A549 (cell line): Measurements from ENCODE around the gene ACCSL. TPM values are rescaled to one million over a fixed set of nuclear protein-coding genes. Genes with fewer than 3 reads are reported as not detected.

Experiments
- ATAC-seq, 2 experiments: fragments of 200-7000 bp in 1 of 2; fragments of >200 bp in 1 of 2; cut with Nextera tagmentation in 1 of 2; cut with Tn5 transposase in 1 of 2; 3 replicates each; pipeline versions ENCODE4 v1.8.0 to v1.9.1; 2018 to 2020; ENCODE audit warnings: mild to moderate bottlenecking in 1 of 2, moderate library complexity in 1 of 2
- CTCF ChIA-PET: fragments of 300-600 bp; sonication (Branson Sonifier 250); formaldehyde crosslinking; extraction: SDS; loops from one replicate; lab custom pipeline; 2021; ENCODE audit warnings: antibody characterized with exemption, inconsistent platforms; lab: Yijun Ruan, JAX
- POLR2A ChIA-PET: fragments of 350-600 bp; formaldehyde crosslinking; extraction: SDS; loops from one replicate; lab custom pipeline; 2021; ENCODE audit warnings: antibody characterized with exemption, inconsistent platforms; lab: Yijun Ruan, JAX
- DNase-seq, 2 experiments: peaks; one replicate each; pipeline versions ENCODE4 v3.0.0 to v3.0.0-alpha.2; 2011 to 2016; ENCODE audit warnings: low read depth in 1 of 2, low spot score in 1 of 2
- FAIRE-seq: peaks from 2 replicates; lab custom pipeline; 2011; peaks lifted over from hg19 to GRCh38; lab: Jason Lieb, UNC
- H3K27ac ChIP-seq, 2 experiments: fragments of >200 bp; sonication (Bioruptor Twin); formaldehyde crosslinking; 3 replicates each; pipeline ENCODE4 v1.5.1; 2016 to 2017
- H3K4me1 ChIP-seq: fragments of >200 bp; sonication (Bioruptor Twin); formaldehyde crosslinking; 3 replicates; pipeline ENCODE4 v1.6.1; 2016
- H3K4me2 ChIP-seq: fragments of >200 bp; sonication (Bioruptor Twin); formaldehyde crosslinking; 3 replicates; pipeline ENCODE4 v1.6.1; 2016
- H3K4me3 ChIP-seq: fragments of >200 bp; sonication (Bioruptor Twin); formaldehyde crosslinking; 3 replicates; pipeline ENCODE4 v1.5.1; 2016
- H3K9me3 ChIP-seq: fragments of >200 bp; sonication (Bioruptor Twin); formaldehyde crosslinking; 3 replicates; pipeline ENCODE4 v1.6.1; 2016
- BCL3 ChIP-seq: fragments of >200 bp; sonication (Bioruptor Twin); formaldehyde crosslinking; IDR thresholded peaks from 3 replicates; pipeline ENCODE4 v1.6.1; 2016
- CTCF ChIP-seq: fragments of >200 bp; sonication (Bioruptor Twin); formaldehyde crosslinking; IDR thresholded peaks from 3 replicates; pipeline ENCODE4 v1.5.1; 2016
- EHF ChIP-seq: fragments of 250-450 bp; sonication (Bioruptor Pico); IDR thresholded peaks from 2 replicates; pipeline ENCODE4 v1.5.0; 2020; ENCODE audit warnings: mild to moderate bottlenecking
- EHMT2 ChIP-seq: fragments of 200-600 bp; sonication (generic); IDR thresholded peaks from 2 replicates; pipeline ENCODE4 v1.6.1; 2016; ENCODE audit warnings: antibody characterized with exemption, low read depth, mild to moderate bottlenecking, moderate library complexity
- ELK1 ChIP-seq: fragments of 150-350 bp; IDR thresholded peaks from 2 replicates; pipeline ENCODE4 v1.6.1; 2014; ENCODE audit warnings: low read depth, mild to moderate bottlenecking, low read length
- FOSL2 ChIP-seq, 2 experiments: fragments of 450-650 bp in 1 of 2; fragments of >200 bp in 1 of 2; sonication (Bioruptor Twin) in 1 of 2; formaldehyde crosslinking; IDR thresholded peaks; 2 replicates each; pipeline versions ENCODE4 v1.5.0 to v1.6.1; 2016 to 2020; ENCODE audit warnings: mild to moderate bottlenecking in 1 of 2, moderate library complexity in 1 of 2
- HOXA7 ChIP-seq: fragments of 250-450 bp; sonication (Bioruptor Pico); IDR thresholded peaks from 2 replicates; pipeline ENCODE4 v1.5.0; 2020; ENCODE audit warnings: mild to moderate bottlenecking, moderate library complexity
- HOXB13 ChIP-seq: fragments of 250-450 bp; sonication (Bioruptor Pico); IDR thresholded peaks from 2 replicates; pipeline ENCODE4 v1.5.0; 2020; ENCODE audit warnings: low read depth, mild to moderate bottlenecking, moderate library complexity
- MAFK ChIP-seq: fragments of 450-650 bp; IDR thresholded peaks from 2 replicates; pipeline ENCODE4 v1.6.1; 2014; ENCODE audit not compliant: partially characterized antibody
- NPAS2 ChIP-seq: fragments of 250-450 bp; sonication (Bioruptor Pico); IDR thresholded peaks from 2 replicates; pipeline ENCODE4 v1.8.0; 2022; ENCODE audit warnings: mild to moderate bottlenecking, moderate library complexity, borderline replicate concordance
- RAD21 ChIP-seq, 2 experiments: fragments of >200 bp in 1 of 2; sonication (Bioruptor Twin) in 1 of 2; formaldehyde crosslinking in 1 of 2; IDR thresholded peaks in 1 of 2; conservative IDR thresholded peaks in 1 of 2; 2 replicates in 1 of 2; 3 replicates in 1 of 2; pipeline ENCODE4 v1.6.1; 2012 to 2018; ENCODE audit warnings: inconsistent platforms in 1 of 2
- RARB ChIP-seq: fragments of 250-450 bp; sonication (Bioruptor Pico); IDR thresholded peaks from 2 replicates; pipeline ENCODE4 v1.8.0; 2021; ENCODE audit warnings: mild to moderate bottlenecking, moderate library complexity
- SMC3 ChIP-seq: fragments of >200 bp; sonication (Bioruptor Twin); formaldehyde crosslinking; IDR thresholded peaks from 3 replicates; pipeline ENCODE4 v1.6.1; 2018; ENCODE audit warnings: inconsistent platforms
- WGBS: methylation state at CpG from one replicate; pipeline ENCODE4 v1.1.6; 2017; ENCODE audit errors: missing lambda C conversion rate; 5-methylcytosine and 5-hydroxymethylcytosine counted together
- polyA plus RNA-seq, 4 experiments: library from polyadenylated mRNA; depleted of rRNA in 3 of 4; stranded (reverse); fragments of >200 nt; fragmentation: RNase III in 1 of 4; extraction: RNeasy Plus Mini Kit Qiagen cat#74134 plus additional on column Dnase treatment in 1 of 4; gene quantifications; 2 replicates in 3 of 4; 3 replicates in 1 of 4; pipeline ENCODE4 v1.2.3, GENCODE V29; 2011 to 2017
- TF ChIP-seq, protein P1 (sequence below): fragments of 450-650 bp; IDR thresholded peaks from 2 replicates; pipeline ENCODE4 v1.6.1; 2014; ENCODE audit warnings: antibody characterized with exemption

ACCSL gene
- polyA plus RNA-seq, 2 of the 4 experiments (the other 2 are of a cell fraction): not detected

DNA sequence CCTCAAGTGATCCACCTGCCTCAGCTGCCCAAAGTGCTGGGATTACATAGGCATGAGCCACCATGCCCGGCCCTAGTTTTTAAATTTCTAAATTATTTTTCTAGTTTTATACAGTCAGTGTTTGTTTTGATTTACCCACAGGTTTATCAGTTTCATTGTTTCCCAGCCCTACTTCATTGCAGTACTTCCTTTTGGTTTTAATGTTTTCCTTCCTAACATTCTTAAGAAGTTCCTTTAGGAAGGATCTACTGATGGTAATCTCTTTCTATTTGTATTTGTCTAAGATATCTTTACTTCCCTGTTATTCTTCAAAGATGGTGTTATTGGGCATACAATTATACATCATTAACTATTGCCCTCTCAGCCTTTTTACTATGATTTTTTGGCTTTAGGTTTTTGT is 42.8 kb downstream of the ACCSL start:
- H3K4me1 ChIP-seq: peaks cover 5% of the 10 kb centered on the region; the same call in 1 of the 3 replicates
- ATAC-seq (no peak), FAIRE-seq (no peak), DNase-seq (no peak)
- POLR2A ChIA-PET: no interaction called here
- no peak overlapping the region for H3K4me3 ChIP-seq
- TF ChIP-seq BCL3: no peak
- TF ChIP-seq RAD21 (conservative IDR thresholded peaks at IDR 0.05 in 1 of 2, IDR thresholded peaks at IDR 0.05 in 1 of 2): no peak
- TF ChIP-seq, protein P1, sequence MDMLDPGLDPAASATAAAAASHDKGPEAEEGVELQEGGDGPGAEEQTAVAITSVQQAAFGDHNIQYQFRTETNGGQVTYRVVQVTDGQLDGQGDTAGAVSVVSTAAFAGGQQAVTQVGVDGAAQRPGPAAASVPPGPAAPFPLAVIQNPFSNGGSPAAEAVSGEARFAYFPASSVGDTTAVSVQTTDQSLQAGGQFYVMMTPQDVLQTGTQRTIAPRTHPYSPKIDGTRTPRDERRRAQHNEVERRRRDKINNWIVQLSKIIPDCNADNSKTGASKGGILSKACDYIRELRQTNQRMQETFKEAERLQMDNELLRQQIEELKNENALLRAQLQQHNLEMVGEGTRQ: no peak
- TF ChIP-seq NPAS2 (CRISPR knock-in tag): no peak
- TF ChIP-seq HOXA7: no peak
- TF ChIP-seq FOSL2 (IDR thresholded peaks at IDR 0.05): no peak
- TF ChIP-seq FOSL2 (CRISPR knock-in tag; IDR thresholded peaks at IDR 0.05): no peak
- TF ChIP-seq MAFK: no peak
- no peak for TF ChIP-seq ELK1
- TF ChIP-seq EHF (CRISPR knock-in tag): no peak
- no peak for TF ChIP-seq HOXB13 (CRISPR knock-in tag)
- no peak for TF ChIP-seq RARB (CRISPR knock-in tag)
- CTCF ChIA-PET: interaction anchor here (0.9 to 6.2 kb wide), 3 partner anchors 16 to 465 kb away, joined by 3 to 79 read pairs (median 3); no protein-coding TSS in a partner anchor
- 88% methylated on average over 1 of the region's 1 CpG for WGBS
- H3K27ac ChIP-seq: no peak overlapping the region
- H3K4me2 ChIP-seq: no peak overlapping the region
- H3K9me3 ChIP-seq: peaks cover 2% of the 10 kb centered on the region; the same call in 2 of the 3 replicates

GRCh38 chr11:44094260-44094868 is 46.6 kb downstream of the ACCSL start:
- ChIA-PET CTCF (interaction anchor here (0.6 to 6.2 kb wide), 36 partner anchors 11 to 638 kb away, joined by 3 to 79 read pairs (median 5); partner anchors contain the start of gene ACCS), POLR2A (interaction anchor here (1.0 kb wide), 1 partner anchor 28 kb away, joined by 5 read pairs; the partner anchor contains the start of gene ACCS)
- TF ChIP-seq, protein P1: no peak
- TF ChIP-seq RAD21 (conservative IDR thresholded peaks at IDR 0.05 in 1 of 2, IDR thresholded peaks at IDR 0.05 in 1 of 2): peak; percentile 45 to 57; a peak in 4 of 5 replicates
- no peak for TF ChIP-seq EHMT2
- TF ChIP-seq CTCF: peak; percentile 81
- TF ChIP-seq SMC3: peak; percentile 48
- ATAC-seq (peak; percentile 77 to 78), DNase-seq (peak; percentile 82 to 87), FAIRE-seq (no peak)
- no peak overlapping the region for H3K27ac ChIP-seq
- WGBS: 30% methylated on average over 11 of the region's 11 CpGs
- no peak overlapping the region; the same call in 2 of the 3 replicates for H3K4me2 ChIP-seq
- no peak overlapping the region for H3K4me3 ChIP-seq
- no peaks in the 10 kb centered on the region for H3K9me3 ChIP-seq
- H3K4me1 ChIP-seq: peaks cover 13% of the 10 kb centered on the region
